HG03460 (cell line): ENCODE data around the gene PRND.
"Not testable (repeated sequence)": the region's sequence is repeated elsewhere in the genome, so short reads cannot be mapped to it uniquely, and the experiment has no call there.

ENCODE experiments used
- ATAC-seq: cut with Tn5 transposase; IDR thresholded peaks from one replicate; pipeline ENCODE4 v1.9.1; 2021; ENCODE audit not compliant: unreplicated experiment

The PRND gene

GRCh38 chr20:4736875-4737274, 15.2 kb downstream of the PRND start:
- ATAC-seq, result no peak

GRCh38 chr20:4737857-4738627, 16.3 kb downstream of the PRND start:
- ATAC-seq, result no peak

GRCh38 chr20:4740774-4741431, 19.2 kb downstream of the PRND start:
- ATAC-seq, result no peak

GRCh38 chr20:4748847-4749246, 27.1 kb downstream of the PRND start:
- ATAC-seq, result no peak

- no peak for ATAC-seq
Observed at GRCh38 chr20:4749326-4749725, 27.6 kb downstream of the PRND start.

- no peak for ATAC-seq
Observed at GRCh38 chr20:4750381-4750780, 28.7 kb downstream of the PRND start.

DNA sequence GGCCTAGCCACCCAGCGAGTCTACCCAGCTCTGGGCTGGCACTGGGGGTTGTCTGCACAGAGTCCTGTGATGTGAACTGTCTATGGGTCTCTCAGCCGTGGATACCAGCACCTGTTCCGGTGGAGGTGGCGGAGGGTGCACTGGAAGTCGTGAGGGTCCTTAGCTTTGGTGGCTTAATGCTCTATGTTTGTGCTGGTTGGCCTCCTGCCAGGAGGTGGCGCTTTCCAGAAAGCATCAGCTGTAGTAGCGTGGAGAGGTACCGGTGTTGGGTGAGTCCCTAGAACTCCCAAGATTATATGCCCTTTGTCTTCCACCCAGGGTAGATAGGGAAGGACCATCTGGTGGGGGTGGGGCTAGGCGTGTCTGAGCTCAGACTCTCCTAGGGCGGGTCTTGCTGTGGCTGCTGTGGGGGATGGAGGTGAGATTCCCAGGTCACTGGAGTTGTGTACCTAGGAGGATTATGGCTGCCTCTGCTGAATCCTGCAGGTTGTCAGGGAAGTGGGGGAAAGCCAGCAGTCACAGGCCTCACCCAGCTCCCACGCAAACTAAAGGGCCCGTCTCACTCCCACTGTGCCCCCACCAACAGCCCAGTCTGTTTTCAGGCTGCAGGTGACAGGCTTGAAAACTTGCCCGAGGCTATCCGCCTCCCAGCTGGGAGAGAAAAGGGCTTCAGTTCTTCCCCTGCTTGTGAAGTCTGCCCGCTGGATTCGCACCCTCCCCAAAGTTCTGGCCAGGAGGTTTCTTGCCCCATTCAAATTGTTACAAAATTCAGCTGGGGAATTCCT, 37.6 kb downstream of the PRND start:
- ATAC-seq, result not testable (repeated sequence)

GRCh38 chr20:4763261-4763660, 41.6 kb downstream of the PRND start:
- no peak for ATAC-seq

DNA sequence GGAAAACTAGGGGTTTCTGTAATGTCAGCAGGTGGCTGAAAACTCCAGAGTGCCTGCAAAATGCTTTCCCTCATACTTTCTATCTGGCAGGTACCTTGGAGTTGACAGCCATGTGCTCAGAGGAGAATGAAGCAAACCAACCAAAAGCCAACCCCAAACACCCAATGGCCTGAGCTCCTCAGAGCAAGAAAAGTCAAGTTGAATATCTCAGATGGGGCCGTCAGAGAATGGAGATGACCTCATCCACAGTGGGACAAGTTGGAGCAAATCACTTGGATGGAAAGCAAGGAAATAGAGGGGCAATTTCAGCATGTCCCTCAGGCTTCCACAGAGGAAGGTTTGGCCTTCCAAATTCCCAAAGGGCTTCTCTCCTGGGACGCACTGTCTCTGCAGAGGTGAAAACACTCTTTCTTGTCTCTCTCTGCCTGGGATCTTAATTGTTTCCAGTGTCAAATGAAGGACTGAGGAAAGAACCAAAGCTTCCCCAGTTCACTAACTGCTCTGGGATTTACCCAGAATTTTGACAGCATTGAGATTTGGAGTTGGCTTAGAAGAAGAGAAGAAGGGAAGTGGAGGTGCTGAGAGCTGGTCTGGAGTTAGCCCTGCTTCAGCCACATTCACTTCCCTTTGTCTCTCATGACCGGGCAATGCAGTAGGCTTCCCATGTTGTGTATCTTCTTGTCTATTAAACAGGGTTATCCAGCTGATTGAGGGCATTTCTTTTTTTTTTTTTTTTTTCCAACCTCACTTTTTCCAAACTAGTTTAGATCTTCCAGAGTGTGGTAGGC, 42.2 kb downstream of the PRND start:
- ATAC-seq, result no peak

GRCh38 chr20:4764805-4765204, 43.1 kb downstream of the PRND start:
- ATAC-seq, result no peak

DNA sequence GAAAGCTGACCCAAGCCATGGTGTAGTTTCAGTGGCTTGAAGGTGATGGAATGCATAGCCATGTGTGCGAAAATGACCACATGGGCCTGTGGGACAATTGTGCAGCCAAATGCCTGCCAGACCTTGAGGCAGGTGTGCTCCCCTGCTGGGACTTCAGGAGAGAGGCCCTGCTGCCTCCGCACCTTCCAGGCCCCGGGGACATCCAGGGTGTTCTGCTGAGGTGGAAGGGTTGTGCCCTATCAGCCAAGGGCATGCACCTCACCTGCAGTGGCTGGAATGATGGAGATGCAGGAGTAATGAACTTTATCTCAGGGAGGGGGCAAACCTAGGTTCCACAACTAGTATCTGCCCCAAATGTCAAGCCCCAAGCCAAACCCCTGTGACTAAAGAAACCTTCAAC, 44.0 kb downstream of the PRND start:
- no peak for ATAC-seq

DNA sequence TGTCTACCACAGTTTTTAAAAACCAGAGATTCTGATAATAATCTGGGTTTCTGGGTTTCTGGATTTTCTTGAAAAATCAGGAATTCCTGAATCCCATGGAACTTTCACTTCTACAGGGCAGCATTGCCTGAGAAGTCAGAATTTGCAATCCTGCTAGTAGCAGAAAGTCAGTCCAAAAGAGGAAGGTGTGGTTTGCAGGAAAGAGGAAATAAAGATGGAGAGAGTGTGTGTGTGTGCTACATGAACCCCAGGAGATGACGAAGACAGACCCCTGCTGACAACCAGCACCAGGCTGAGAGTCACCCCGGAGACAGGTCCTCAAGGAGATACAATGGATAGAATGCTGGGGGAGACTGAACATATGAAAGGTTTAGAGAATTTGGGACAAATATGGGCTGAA, 44.9 kb downstream of the PRND start:
- no peak for ATAC-seq

GRCh38 chr20:4767084-4767483, 45.4 kb downstream of the PRND start:
- ATAC-seq, result no peak

DNA sequence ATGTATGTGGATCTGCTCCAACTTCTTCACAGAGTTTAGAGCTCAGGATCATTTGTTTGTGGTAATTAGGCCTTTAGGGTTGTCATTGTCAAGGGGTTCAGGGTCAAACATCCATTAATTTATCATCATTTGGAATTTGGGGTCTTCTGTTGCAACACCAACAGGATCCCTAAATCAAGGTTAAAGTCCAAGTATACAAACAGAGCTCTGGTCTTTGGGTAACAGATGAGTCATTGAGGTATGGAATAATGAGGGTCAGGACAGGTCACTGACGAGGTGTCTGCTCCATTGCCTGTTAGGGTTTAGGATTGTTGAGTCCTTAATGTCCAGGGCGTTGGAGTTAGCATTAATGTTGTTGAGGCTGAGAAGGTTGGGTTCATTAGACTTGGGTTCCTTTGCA, 47.6 kb downstream of the PRND start:
- no peak for ATAC-seq

- no peak for ATAC-seq
Observed at GRCh38 chr20:4770026-4770425, 48.3 kb downstream of the PRND start.

GRCh38 chr20:4771004-4771403, 49.3 kb downstream of the PRND start:
- ATAC-seq, result no peak

GRCh38 chr20:4772132-4772531, 50.4 kb downstream of the PRND start:
- ATAC-seq, result no peak

DNA sequence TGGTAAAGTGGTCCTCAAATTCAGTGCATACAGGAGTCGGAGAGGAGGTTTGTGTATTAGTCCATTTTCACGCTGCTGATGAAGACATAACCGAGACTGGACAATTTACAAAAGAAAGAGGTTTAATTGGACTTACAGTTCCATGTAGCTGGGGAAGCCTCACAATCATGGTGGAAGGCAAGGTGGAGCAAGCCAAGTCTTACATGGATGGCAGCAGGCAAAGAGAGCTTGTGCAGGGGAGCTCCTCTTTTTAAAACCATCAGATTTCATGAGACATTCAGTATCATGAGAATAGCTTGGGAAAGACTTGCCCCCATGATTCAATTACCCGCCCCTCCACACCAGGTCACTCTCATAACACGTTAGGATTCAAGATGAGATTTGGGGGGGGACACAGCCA, 51.3 kb downstream of the PRND start:
- not testable (repeated sequence) for ATAC-seq

GRCh38 chr20:4773736-4774135, 52.0 kb downstream of the PRND start:
- ATAC-seq, result no peak

GRCh38 chr20:4774207-4774606, 52.5 kb downstream of the PRND start:
- ATAC-seq, result no peak
